ENCODE results near the gene TMC1.
A peak's percentile ranks its signal among the peaks of the same experiment; 100 is the strongest.

TMC1 gene

GRCh38 chr9:72575666-72576065, 54.3 kb downstream of the TMC1 start:
- no peak for DNase-seq (ENCODE audit: low read depth in 2 of 2)

- DNase-seq (ENCODE audit: low read depth in 2 of 2): no peak
Measured at GRCh38 chr9:72576087-72576486, 54.7 kb downstream of the TMC1 start.

DNA sequence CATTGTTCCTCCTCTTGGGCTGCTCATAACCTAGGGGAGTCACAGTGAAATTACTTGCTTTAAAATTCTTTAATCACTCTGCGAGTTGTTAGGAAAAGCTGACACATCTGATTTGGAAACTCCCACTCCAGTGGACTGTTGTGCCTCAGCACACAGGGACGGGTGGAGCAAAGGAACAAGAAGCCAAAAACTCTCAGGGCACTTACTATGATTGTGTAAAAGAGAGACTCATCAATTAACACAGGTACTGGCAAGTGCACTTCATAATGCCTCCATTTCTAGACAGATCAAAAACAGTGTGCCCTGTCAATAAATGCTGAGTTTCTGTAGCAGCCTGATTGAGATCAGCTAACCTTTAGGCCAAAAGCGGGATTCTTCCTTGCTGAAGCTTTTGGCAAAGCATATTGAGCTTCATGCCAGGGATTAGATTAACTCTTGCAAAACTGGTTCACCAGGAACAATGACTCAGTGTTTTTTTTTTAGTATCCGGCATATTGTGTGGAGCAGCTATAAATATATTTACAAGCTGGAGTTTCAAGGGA, 55.9 kb downstream of the TMC1 start:
- DNase-seq (ENCODE audit: low read depth in 2 of 2): peak; percentile 67 to 74

DNA sequence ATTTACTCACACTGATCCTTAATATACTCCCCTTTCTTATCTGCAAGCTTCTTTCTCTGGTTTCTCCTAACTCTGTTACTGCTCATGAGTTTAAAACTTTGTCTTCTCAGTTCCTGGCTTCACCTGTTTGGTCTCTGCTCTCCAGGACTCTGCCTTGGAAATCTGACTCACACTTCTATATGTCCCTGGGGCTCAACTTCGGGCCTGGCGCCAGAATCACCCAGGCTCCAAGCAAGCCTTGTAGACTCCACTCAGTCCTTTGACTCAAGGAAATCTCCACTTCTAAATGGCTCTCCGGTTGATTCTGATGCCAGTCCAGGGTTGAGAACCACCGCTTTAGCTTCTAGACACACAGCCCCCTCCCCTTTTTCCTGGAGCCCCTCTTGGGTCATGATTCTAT, 57.8 kb downstream of the TMC1 start:
- no peak for DNase-seq (ENCODE audit: low read depth in 2 of 2)

- DNase-seq (ENCODE audit: low read depth in 2 of 2): no peak
Measured at GRCh38 chr9:72579880-72580550, 58.6 kb downstream of the TMC1 start.

GRCh38 chr9:72581694-72582093, 60.3 kb downstream of the TMC1 start:
- DNase-seq (ENCODE audit: low read depth in 2 of 2): peak; percentile 51 to 57

- DNase-seq (ENCODE audit: low read depth in 2 of 2): no peak
Measured at GRCh38 chr9:72583370-72583769, 62.0 kb downstream of the TMC1 start.

DNA sequence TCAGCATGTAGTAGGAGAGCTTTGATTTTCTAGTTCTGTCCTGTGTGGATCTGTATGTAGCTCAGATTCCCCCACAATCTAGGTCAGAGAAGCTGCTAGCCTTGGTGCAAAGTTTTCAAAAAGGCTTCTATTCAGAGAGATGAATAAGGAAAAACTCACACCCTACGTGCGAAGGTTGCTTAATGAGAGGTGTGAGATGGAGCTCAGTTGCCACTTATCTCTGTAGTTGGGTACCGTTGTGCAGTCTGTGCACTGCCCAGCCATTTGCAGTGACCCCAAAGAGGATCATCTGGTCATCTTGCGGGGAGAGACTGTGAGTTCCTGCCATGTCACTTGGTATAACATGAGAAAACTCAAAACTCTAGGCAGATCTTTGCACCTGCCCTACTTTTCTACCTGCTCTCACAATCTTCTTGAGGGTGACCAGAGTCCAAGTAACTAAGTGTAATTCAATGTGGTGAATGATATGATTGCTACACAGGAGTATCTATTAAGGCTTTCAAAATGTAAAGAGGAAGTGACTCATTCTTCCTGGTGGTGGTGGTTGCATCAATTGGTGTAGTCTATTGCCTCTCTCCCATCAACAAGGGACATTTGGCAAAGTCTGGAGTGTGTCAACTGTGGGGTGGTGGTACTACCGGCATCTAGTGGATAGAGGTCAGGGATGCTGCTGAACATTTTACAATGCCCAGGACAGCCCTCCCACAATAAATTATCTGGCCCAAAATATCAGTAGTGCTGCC, 65.2 kb downstream of the TMC1 start:
- peak in 1 of 2 experiments; percentile 51 for DNase-seq (ENCODE audit: low read depth in 2 of 2)

- DNase-seq (ENCODE audit: low read depth in 2 of 2): no peak
Measured at GRCh38 chr9:72588336-72588735, 66.9 kb downstream of the TMC1 start.

GRCh38 chr9:72589667-72590521, 68.5 kb downstream of the TMC1 start:
- no peak for DNase-seq (ENCODE audit: low read depth in 2 of 2)

DNA sequence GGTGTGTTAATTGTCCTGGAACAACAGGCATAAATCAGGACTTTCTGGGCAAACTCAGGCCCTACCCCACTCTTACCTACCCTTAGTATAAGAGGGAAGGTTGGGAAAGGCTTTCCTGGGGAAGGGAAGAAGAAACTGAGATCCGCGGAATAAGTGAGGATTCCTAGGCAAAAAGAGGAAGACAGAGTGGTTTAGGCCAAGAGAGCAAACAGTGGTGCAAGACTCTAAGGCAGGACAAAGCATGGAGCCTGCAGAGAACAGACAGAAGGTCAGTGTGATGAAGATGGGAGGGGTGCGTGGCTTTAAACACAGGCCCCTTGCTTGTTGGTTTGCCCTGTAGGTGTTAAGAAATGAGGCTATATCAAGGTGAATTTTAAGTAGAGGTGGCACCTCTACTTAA, 69.4 kb downstream of the TMC1 start:
- DNase-seq (ENCODE audit: low read depth in 2 of 2): no peak

DNA sequence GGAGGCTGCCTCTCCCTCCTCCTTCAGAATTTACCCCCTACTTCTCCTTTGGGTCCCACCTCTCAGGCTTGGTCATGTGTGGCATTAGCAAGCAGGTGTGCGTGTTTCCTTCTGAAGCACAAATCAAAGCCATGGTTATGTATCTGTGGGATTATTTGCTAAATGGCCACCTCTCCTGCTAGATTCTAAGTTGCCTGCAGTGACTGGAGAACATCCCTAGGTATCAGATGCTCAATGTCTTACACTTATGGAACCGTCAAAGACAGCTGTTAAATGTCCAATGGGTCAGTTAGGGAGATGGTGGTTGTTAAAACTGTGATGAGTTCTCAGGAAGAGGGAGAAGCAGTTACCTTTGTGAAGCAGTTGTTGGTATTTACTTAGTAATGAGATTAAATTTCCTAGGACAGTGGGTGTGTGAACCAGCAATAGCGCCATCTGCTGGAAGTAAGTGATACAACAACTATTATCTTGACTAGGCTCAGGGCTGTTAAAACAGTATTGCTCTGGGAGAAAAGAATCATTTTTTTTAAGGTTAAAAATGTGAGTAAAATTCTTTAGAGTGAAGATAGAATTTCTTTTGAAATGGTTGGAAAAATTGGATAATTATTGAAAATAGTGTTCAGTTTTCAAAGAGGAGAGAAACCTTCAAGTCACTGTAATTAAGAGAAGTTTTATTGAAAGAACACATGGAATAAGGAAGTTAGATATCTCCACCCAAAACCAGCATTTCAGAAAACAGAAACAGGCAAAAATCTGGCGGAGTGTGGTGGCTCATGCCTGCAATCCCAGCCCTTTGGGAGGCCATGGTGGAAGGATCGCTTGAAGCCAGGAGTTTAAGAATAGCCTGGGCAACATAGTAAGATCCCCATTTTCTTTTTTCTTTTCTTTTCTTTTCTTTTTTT, 71.3 kb downstream of the TMC1 start:
- no peak for DNase-seq (ENCODE audit: low read depth in 2 of 2)

DNA sequence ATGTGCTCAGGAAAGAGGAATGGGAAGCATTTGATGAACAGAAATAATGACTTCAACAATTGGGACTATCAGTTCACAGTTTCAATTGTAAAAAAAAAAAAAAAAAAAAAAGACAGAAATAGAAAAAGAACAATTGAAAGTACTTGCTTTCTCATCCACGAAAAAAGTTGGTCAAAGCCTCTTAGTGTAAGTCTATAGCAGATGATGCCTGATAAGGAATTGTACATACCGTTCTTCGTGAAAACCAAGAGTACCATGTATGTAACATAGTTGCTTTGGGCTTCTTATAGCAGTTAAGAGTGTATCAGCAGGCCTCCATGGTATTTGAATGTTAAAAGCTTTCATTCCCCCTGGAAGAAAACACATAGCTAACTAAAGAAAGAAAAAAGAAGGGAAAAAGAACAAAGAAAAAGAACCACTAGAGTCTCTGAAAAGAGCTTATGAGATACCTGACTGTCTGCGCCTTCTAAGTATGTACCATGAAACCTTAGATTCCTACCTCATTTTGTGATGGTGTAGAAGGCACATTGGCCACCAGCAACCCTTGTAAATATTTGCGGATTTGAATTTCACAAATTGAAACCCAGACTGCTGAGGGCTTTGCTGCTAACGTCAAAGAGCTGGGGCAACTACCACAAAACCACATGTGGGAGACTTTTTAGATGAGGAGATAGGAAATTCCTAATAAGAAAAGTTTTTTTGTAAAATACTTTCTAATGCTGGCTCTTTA, 75.2 kb downstream of the TMC1 start:
- DNase-seq (ENCODE audit: low read depth in 2 of 2): no peak

DNA sequence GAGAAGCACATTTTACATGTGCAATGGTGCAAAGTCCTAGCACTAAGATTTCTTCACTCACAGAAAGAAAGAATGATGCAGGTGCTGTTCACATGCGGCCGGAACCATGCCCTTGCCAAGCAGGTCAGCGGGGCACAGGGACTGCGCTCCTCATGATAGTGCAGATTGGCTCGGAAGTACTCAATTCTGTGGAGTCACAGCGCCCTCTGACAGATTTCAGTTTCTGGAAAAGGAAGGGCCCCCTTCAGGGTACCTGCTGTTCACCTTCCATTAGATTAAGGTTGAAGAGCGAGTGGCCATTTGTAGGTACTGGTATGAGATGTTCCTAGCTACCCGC, 75.7 kb downstream of the TMC1 start:
- no peak for DNase-seq (ENCODE audit: low read depth in 2 of 2)

DNA sequence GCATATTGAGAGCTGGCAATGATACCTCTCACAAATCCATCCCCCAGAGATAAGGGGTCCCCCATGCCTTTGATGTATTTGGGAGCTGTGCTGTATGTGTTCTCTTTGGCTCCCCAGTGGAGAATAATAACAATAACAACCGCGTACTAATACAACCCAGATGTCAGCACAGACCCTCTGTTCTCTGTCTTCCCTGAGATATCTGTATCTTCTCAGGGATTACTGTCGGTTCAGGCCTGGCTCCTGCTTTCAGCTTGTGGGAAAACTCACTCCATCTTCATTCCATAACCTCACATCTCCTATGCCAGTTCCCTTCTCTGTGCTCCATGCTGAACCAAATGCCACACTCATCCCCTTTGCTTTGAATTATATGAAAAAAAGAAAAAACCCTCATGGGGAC, 76.2 kb downstream of the TMC1 start:
- DNase-seq (ENCODE audit: low read depth in 2 of 2): no peak

GRCh38 chr9:72598639-72599038, 77.2 kb downstream of the TMC1 start:
- no peak for DNase-seq (ENCODE audit: low read depth in 2 of 2)

DNA sequence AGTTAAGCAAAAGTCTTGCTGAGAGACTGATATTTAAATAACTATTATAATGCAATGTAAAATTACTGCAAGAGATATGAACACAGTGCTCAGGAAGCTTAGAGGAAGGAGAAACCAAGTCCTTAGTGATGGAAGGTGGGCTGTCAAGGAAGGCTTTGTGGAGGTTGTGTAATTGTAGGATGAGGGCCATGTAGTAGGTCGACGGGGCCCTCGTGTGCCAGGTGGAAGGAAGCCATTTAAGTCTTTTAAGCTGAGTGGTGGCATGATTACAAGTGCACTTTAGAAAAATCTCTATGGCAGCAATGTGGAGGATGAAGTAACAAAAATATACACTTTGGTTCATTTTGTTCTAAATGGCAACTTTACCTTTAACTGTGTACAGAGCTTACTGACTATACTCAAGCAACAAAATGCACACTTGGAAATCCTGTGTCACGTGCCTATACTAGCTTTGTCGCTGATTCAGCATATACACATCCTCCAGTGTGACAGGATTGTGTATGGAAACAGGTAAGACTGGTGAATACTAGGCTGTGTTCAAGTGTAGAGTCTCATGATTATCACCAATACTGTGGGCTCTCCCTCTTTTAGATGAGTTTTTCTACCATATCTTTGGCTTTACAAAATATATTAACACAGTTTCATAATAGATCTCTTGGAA, 78.6 kb downstream of the TMC1 start:
- DNase-seq (ENCODE audit: low read depth in 2 of 2): no peak

DNA sequence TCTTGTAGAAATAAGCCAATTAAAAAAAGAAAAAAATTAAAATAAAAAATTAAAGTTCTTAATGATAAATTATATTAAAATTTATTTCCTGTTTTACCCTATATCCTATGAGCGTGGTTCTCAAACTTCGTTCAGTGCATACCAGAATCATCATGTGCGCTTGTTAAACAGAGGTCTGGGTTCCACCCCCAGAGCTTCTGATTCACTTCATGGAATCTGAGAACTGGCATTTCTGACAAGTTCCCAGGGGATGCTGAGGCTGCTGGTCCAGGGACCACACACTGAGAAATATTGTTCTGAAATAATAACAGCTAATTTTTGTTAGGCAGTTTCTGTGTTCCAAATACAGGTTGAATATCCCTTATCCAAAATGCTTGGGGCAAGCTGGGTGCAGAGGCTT, 79.3 kb downstream of the TMC1 start:
- peak in 1 of 2 experiments; percentile 35 for DNase-seq (ENCODE audit: low read depth in 2 of 2)

DNA sequence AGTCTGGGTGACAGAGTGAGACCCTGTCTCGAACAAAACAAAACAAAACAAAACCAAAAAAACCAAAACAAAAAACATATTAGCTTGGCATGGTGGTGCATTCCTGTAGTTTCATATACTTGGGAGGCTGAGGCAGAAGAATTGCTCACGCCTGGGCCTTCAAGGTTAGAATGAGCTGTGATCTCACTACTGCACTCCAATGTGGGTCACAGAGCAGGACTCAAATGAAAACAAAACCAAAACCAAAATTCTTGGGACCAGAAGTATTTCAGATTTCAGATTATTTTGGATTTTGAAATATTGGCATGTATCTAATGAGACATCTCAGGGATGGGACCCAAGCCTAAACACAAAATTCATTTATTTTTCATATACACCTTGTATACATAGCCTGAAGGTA, 80.2 kb downstream of the TMC1 start:
- DNase-seq (ENCODE audit: low read depth in 2 of 2): no peak

- no peak for DNase-seq (ENCODE audit: low read depth in 2 of 2)
Measured at GRCh38 chr9:72612449-72612848, 91.0 kb downstream of the TMC1 start.

Measured in fibroblast of skin of left biceps (primary cell).